ENCODE data around the gene SUPT20HL1. TPM values are rescaled to one million over a fixed set of nuclear protein-coding genes. Genes with fewer than 3 reads are reported as not detected.

Gene SUPT20HL1
- total and polyA plus RNA-seq, 10 donors = not detected

GRCh38 chrX:24339911-24340310, 20.5 kb upstream of the SUPT20HL1 start:
- no peak for DNase-seq
- no peaks in the 10 kb centered on the region for H3K9me3 ChIP-seq
- H3K27ac ChIP-seq = no peak overlapping the region
- intact Hi-C loops (cut with DNase I; ENCODE audit: low total_unique reads) = no loop called here
- no peak overlapping the region for H3K4me3 ChIP-seq
- no peaks in the 10 kb centered on the region for H3K4me1 ChIP-seq
- TF ChIP-seq POLR2AphosphoS5 (IDR thresholded peaks at IDR 0.05) = no peak
- no peak for TF ChIP-seq POLR2A (IDR thresholded peaks at IDR 0.05)
- no peak for TF ChIP-seq CTCF (IDR thresholded peaks at IDR 0.05 in 8 of 11, conservative IDR thresholded peaks at IDR 0.05 in 3 of 11)
- peaks cover 0 to 9% (median 0%) of the 10 kb centered on the region in 7 donors for H3K27me3 ChIP-seq (replicated peaks in 1 of 7)
- H3K36me3 ChIP-seq = no peaks in the 10 kb centered on the region

- 74 to 100% (median 86%) methylated on average over 2 of the region's 2 CpGs for WGBS, 5 donors
- Histone ChIP-seq H3K36me3 (no peaks in the 10 kb centered on the region), H3K27me3 (replicated peaks in 1 of 7) (peaks cover 0 to 4% (median 0%) of the 10 kb centered on the region in 7 donors), H3K27ac (no peak overlapping the region), H3K9me3 (no peaks in the 10 kb centered on the region), H3K4me1 (no peaks in the 10 kb centered on the region), H3K4me3 (no peak overlapping the region)
- intact Hi-C loops (cut with DNase I; ENCODE audit: low total_unique reads) = no loop called here
- no peak for TF ChIP-seq POLR2AphosphoS5 (IDR thresholded peaks at IDR 0.05)
- no peak for TF ChIP-seq POLR2A (IDR thresholded peaks at IDR 0.05)
- DNase-seq = no peak
Observed at GRCh38 chrX:24340501-24340900, 19.9 kb upstream of the SUPT20HL1 start.

- no peaks in the 10 kb centered on the region for H3K27me3 ChIP-seq (replicated peaks in 1 of 7)
- no peaks in the 10 kb centered on the region for H3K9me3 ChIP-seq
- H3K4me3 ChIP-seq = no peak overlapping the region
- H3K36me3 ChIP-seq = no peaks in the 10 kb centered on the region
- H3K27ac ChIP-seq = no peak overlapping the region
- TF ChIP-seq POLR2AphosphoS5 (IDR thresholded peaks at IDR 0.05) = no peak
- no peak for TF ChIP-seq CTCF (IDR thresholded peaks at IDR 0.05 in 8 of 11, conservative IDR thresholded peaks at IDR 0.05 in 3 of 11)
- TF ChIP-seq POLR2A (IDR thresholded peaks at IDR 0.05) = no peak
- no peak for DNase-seq
- intact Hi-C loops (cut with DNase I; ENCODE audit: low total_unique reads) = no loop called here
- WGBS, 5 donors = 62 to 90% (median 76%) methylated on average over 1 of the region's 1 CpG
- H3K4me1 ChIP-seq = no peaks in the 10 kb centered on the region
Observed at GRCh38 chrX:24341795-24342194, 18.6 kb upstream of the SUPT20HL1 start.

GRCh38 chrX:24343719-24344118, 16.7 kb upstream of the SUPT20HL1 start:
- H3K4me1 ChIP-seq = no peaks in the 10 kb centered on the region
- whole genome bisulfite sequencing, 5 donors = 31 to 68% (median 58%) methylated on average over 9 of the region's 9 CpGs
- H3K27ac ChIP-seq = no peak overlapping the region
- no peak overlapping the region for H3K4me3 ChIP-seq
- intact Hi-C loops (cut with DNase I; ENCODE audit: low total_unique reads) = no loop called here
- no peak for DNase-seq
- no peaks in the 10 kb centered on the region for H3K36me3 ChIP-seq
- no peak for TF ChIP-seq POLR2AphosphoS5 (IDR thresholded peaks at IDR 0.05)
- TF ChIP-seq CTCF (IDR thresholded peaks at IDR 0.05 in 8 of 11, conservative IDR thresholded peaks at IDR 0.05 in 3 of 11) = no peak
- TF ChIP-seq POLR2A (IDR thresholded peaks at IDR 0.05) = no peak
- no peaks in the 10 kb centered on the region for H3K9me3 ChIP-seq
- H3K27me3 ChIP-seq (replicated peaks in 1 of 7) = no peaks in the 10 kb centered on the region

GRCh38 chrX:24347881-24348280, 12.6 kb upstream of the SUPT20HL1 start:
- no peak for DNase-seq
- WGBS, 5 donors = 47 to 86% (median 68%) methylated on average over 1 of the region's 1 CpG

More at GRCh38 chrX:24347881-24348280, 12.6 kb upstream of the SUPT20HL1 start:
- Histone ChIP-seq H3K27ac (no peak overlapping the region), H3K9me3 (no peaks in the 10 kb centered on the region), H3K36me3 (no peaks in the 10 kb centered on the region), H3K27me3 (replicated peaks in 1 of 7) (no peaks in the 10 kb centered on the region), H3K4me1 (no peaks in the 10 kb centered on the region), H3K4me3 (no peak overlapping the region)
- TF ChIP-seq POLR2AphosphoS5 (IDR thresholded peaks at IDR 0.05) (no peak), CTCF (IDR thresholded peaks at IDR 0.05 in 8 of 11, conservative IDR thresholded peaks at IDR 0.05 in 3 of 11) (no peak), POLR2A (IDR thresholded peaks at IDR 0.05) (no peak)
- intact Hi-C loops (cut with DNase I; ENCODE audit: low total_unique reads) = no loop called here

All from spleen (tissue), 11 donors.